SK-N-SH (cell line): Measurements from ENCODE around the gene CDK5RAP2.

ENCODE experiments used
- CTCF ChIP-seq: fragments of 200-600 bp; sonication (generic); IDR thresholded peaks from 2 replicates; pipeline ENCODE4 v1.6.1; 2017; ENCODE audit warnings: antibody characterized with exemption, mild to moderate bottlenecking, moderate library complexity
- EP300 ChIP-seq, 2 experiments: IDR thresholded peaks; 2 replicates each; pipeline versions ENCODE4 v1.4.0 to v1.6.1; 2012; ENCODE audit warnings: borderline replicate concordance in 1 of 2, low read depth in 1 of 2, low read length in 1 of 2
- EZH2phosphoT487 ChIP-seq: fragments of 200-600 bp; sonication (generic); IDR thresholded peaks from 2 replicates; pipeline ENCODE4 v1.6.1; 2017; ENCODE audit warnings: low read depth, mixed run types, mild to moderate bottlenecking, antibody characterized with exemption, moderate library complexity, borderline replicate concordance
- FOXM1 ChIP-seq: IDR thresholded peaks from 2 replicates; pipeline ENCODE4 v1.4.0; 2012; ENCODE audit warnings: low read depth, mild to moderate bottlenecking
- GABPA ChIP-seq: IDR thresholded peaks from 2 replicates; pipeline ENCODE4 v1.4.0; 2012; ENCODE audit warnings: low read depth, mild to moderate bottlenecking
- GATA2 ChIP-seq: sonication (generic); formaldehyde crosslinking; IDR thresholded peaks from 2 replicates; pipeline ENCODE4 v1.5.0; 2020; ENCODE audit warnings: mild to moderate bottlenecking, missing genetic modification reagents
- IRF3 ChIP-seq: fragments of 150-350 bp; IDR thresholded peaks from 2 replicates; pipeline ENCODE4 v1.6.1; 2016; ENCODE audit warnings: mild to moderate bottlenecking, low read depth, low read length
- NRF1 ChIP-seq: IDR thresholded peaks from 2 replicates; pipeline ENCODE4 v1.6.1; 2012; ENCODE audit warnings: low read depth, mild to moderate bottlenecking, low read length
- POLR2AphosphoS5 ChIP-seq: IDR thresholded peaks from 2 replicates; pipeline ENCODE4 v1.6.1; 2012; ENCODE audit warnings: low read depth, low read length
- RAD21 ChIP-seq: IDR thresholded peaks from 2 replicates; pipeline ENCODE4 v1.6.1; 2012; ENCODE audit warnings: mild to moderate bottlenecking, low read length

- TF ChIP-seq EP300 (IDR thresholded peaks at IDR 0.05; ENCODE audit: borderline replicate concordance in 1 of 2, low read depth in 1 of 2, low read length in 1 of 2): no peak
- no peak for TF ChIP-seq POLR2AphosphoS5
- no peak for TF ChIP-seq GABPA
- no peak for TF ChIP-seq CTCF
- no peak for TF ChIP-seq FOXM1
- TF ChIP-seq EZH2phosphoT487: no peak
- no peak for TF ChIP-seq GATA2 (CRISPR knock-in tag)
- TF ChIP-seq RAD21: no peak
- TF ChIP-seq IRF3: no peak
- no peak for TF ChIP-seq NRF1
These were observed 23.0 kb upstream of the CDK5RAP2 start for GRCh38 chr9:120603010-120603409.
